Umbilical cord (tissue), 2 donors: ENCODE measurements around the gene BACE1-AS. TPM values are rescaled to one million over a fixed set of nuclear protein-coding genes. Genes with fewer than 3 reads are reported as not detected.
A peak's percentile ranks its signal among the peaks of the same experiment; 100 is the strongest.
"Not testable (repeated sequence)": the region's sequence is repeated elsewhere in the genome, so short reads cannot be mapped to it uniquely, and the experiment has no call there.

Experiments
- DNase-seq: peaks from one replicate; pipeline ENCODE4 v3.0.0-alpha.2; 2015; ENCODE audit warnings: low spot score
- total RNA-seq: library from RNA; depleted of rRNA; stranded (reverse); fragments of >200 nt; gene quantifications from one replicate; pipeline ENCODE4 v1.2.3, GENCODE V29; 2014; ENCODE audit warnings: low replicate concordance; ENCODE audit not compliant: insufficient read depth

BACE1-AS gene
- total RNA-seq, 1 donor from 2014 or later: 6.3 TPM

GRCh38 chr11:117319214-117319840 lies 28.2 kb downstream of the BACE1-AS start:
- no peak for DNase-seq

GRCh38 chr11:117327255-117327566 lies 36.1 kb downstream of the BACE1-AS start:
- not testable (repeated sequence) for DNase-seq

- DNase-seq: peak; percentile 99
These were observed 36.6 kb downstream of the BACE1-AS start, which contains the start of gene CEP164 for GRCh38 chr11:117327567-117328374. TSS of gene CEP164 (plus strand) at chr11:117327854. CDS start at chr11:117338587, 10,733 bp downstream.

DNA sequence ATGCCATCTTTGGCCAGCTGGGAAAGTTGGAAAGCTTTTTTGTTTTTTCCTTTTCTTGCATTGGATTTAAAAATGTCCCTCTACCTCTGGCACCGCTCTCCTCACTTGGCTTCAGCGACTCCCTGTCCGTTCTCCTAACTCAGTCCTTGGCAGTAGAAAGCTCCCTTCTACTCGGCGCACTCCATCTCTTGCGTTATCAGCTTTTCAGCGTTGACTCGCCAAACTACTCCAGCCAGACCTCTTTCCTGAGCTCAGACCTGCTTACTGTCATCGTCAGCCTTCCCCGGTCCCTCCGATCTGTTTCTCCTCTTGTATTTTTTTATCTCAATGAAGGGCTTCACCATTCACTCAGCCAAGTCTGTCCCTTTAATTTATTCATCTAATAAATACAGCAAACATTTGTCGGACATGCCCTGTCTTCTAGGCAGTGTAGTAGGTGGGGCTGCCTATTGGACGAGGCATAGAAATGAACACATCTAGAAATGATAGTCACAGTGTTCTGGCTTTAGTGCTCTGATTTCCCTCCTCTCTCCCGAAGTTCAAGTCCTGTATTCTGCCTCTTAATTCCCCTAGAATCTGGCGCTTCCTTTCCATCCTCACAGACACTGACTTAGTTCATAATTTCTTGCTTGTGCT lies 37.3 kb downstream of the BACE1-AS start:
- peak; percentile 79 for DNase-seq

- DNase-seq: no peak
These were observed 41.7 kb downstream of the BACE1-AS start for GRCh38 chr11:117332843-117333242.

GRCh38 chr11:117333917-117334316 lies 42.8 kb downstream of the BACE1-AS start:
- no peak for DNase-seq

- DNase-seq: no peak
These were observed 43.8 kb downstream of the BACE1-AS start for GRCh38 chr11:117334896-117335295.

DNA sequence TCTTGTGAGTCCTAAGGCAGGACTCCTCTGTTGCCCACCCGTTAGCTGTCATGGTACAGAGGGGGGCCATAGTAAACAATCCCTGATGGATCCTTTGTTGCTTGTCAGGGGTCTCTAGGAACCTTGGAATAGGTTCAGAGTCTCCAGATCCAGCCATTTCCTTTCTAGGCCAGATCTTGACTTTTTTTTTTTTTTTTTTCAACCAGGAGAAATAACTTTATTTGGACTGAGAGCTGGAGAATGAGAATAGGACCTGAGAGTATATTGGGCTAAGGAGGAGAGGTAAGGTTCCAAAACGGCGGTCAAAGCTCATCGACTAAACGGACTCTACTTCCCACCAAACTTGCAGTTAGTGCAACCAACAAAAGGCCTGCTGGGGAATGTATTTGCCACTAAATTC lies 44.3 kb downstream of the BACE1-AS start:
- DNase-seq: no peak

- no peak for DNase-seq
These were observed 45.9 kb downstream of the BACE1-AS start for GRCh38 chr11:117337076-117337475.

Other genes with a start within 250 kb of the BACE1-AS start
- 12.3 TPM for gene SIK3, start 192.9 kb upstream of the BACE1-AS start, total RNA-seq
- gene PAFAH1B2, start 147.1 kb upstream of the BACE1-AS start, total RNA-seq: 117 TPM
- gene SIDT2, start 112.6 kb upstream of the BACE1-AS start, total RNA-seq: 37.3 TPM
- 5,845 TPM for gene TAGLN, start 92.0 kb upstream of the BACE1-AS start, total RNA-seq
- 27.0 TPM for gene PCSK7, start 59.3 kb upstream of the BACE1-AS start, total RNA-seq
- 10.8 TPM for gene RNF214, start 58.7 kb upstream of the BACE1-AS start, total RNA-seq
- gene BACE1, start 24.9 kb downstream of the BACE1-AS start, total RNA-seq: 12.0 TPM
- gene CEP164, start 36.5 kb downstream of the BACE1-AS start, total RNA-seq: 49.8 TPM